ENCODE results near the gene DOLPP1.
"Not testable (repeated sequence)": the region's sequence is repeated elsewhere in the genome, so short reads cannot be mapped to it uniquely, and the experiment has no call there.

Gene DOLPP1

GRCh38 chr9:129095908-129096307 is 15.0 kb downstream of the DOLPP1 start:
- DNase-seq = no peak

GRCh38 chr9:129097671-129098306 is 16.9 kb downstream of the DOLPP1 start:
- no peak for DNase-seq

- DNase-seq = no peak
These were observed 17.4 kb downstream of the DOLPP1 start for GRCh38 chr9:129098328-129098727.

GRCh38 chr9:129100383-129101169 is 19.7 kb downstream of the DOLPP1 start:
- DNase-seq = no peak

- no peak for DNase-seq
These were observed 20.4 kb downstream of the DOLPP1 start for GRCh38 chr9:129101279-129101678.

GRCh38 chr9:129102095-129102525 is 21.2 kb downstream of the DOLPP1 start:
- no peak for DNase-seq

GRCh38 chr9:129102791-129103594 is 22.1 kb downstream of the DOLPP1 start:
- peak; percentile 83 for DNase-seq

- DNase-seq = no peak
These were observed 22.7 kb downstream of the DOLPP1 start for GRCh38 chr9:129103595-129103965.

GRCh38 chr9:129104051-129104450 is 23.1 kb downstream of the DOLPP1 start:
- no peak for DNase-seq

- no peak for DNase-seq
These were observed 25.2 kb downstream of the DOLPP1 start for GRCh38 chr9:129105857-129106694.

GRCh38 chr9:129107651-129108050 is 26.7 kb downstream of the DOLPP1 start:
- DNase-seq = no peak

- no peak for DNase-seq
These were observed 27.3 kb downstream of the DOLPP1 start for GRCh38 chr9:129108083-129108804.

- DNase-seq = no peak
These were observed 28.1 kb downstream of the DOLPP1 start for GRCh38 chr9:129108805-129109536.

- peak; percentile 71 for DNase-seq
These were observed 28.6 kb downstream of the DOLPP1 start for GRCh38 chr9:129109537-129109903.

- peak; percentile 43 for DNase-seq
These were observed 29.2 kb downstream of the DOLPP1 start for GRCh38 chr9:129109952-129110739.

- DNase-seq = peak; percentile 98
These were observed 30.0 kb downstream of the DOLPP1 start, which contains the start of the genes CRAT and PTPA for GRCh38 chr9:129110740-129111527. TSS of gene CRAT (minus strand) at chr9:129110793. CDS start at chr9:129110509, 284 bp downstream. TSS of gene PTPA (plus strand) at chr9:129111415. CDS start at chr9:129111601, 186 bp downstream.

- peak; percentile 75 for DNase-seq
These were observed 30.7 kb downstream of the DOLPP1 start for GRCh38 chr9:129111528-129112151.

GRCh38 chr9:129112526-129112925 is 31.6 kb downstream of the DOLPP1 start:
- not testable (repeated sequence) for DNase-seq

Measured in hematopoietic multipotent progenitor cell treated with erythropoietin and hydrocortisone succinate and interleukin-3 and kit ligand, for 4 days (in vitro differentiated cells).